HepG2 (cell line): ENCODE measurements around the gene WBP1. TPM values are rescaled to one million over a fixed set of nuclear protein-coding genes. Genes with fewer than 3 reads are reported as not detected.

Experiments
- ARNT ChIP-seq: fragments of 450-650 bp; IDR thresholded peaks from 2 replicates; pipeline ENCODE4 v1.6.1; 2017
- CAMTA2 ChIP-seq: sonication (generic); formaldehyde crosslinking; IDR thresholded peaks from 2 replicates; pipeline ENCODE4 v1.4.0; 2020; ENCODE audit warnings: mild to moderate bottlenecking, missing genetic modification reagents, borderline replicate concordance
- HNF4A ChIP-seq: sonication (generic); formaldehyde crosslinking; IDR thresholded peaks from 2 replicates; pipeline ENCODE4 v1.4.0; 2020; ENCODE audit warnings: missing genetic modification reagents
- KDM6A ChIP-seq: IDR thresholded peaks from 2 replicates; pipeline ENCODE4 v1.6.1; 2016; ENCODE audit warnings: low read depth
- NCOR1 ChIP-seq: fragments of 200-600 bp; sonication (generic); IDR thresholded peaks from 2 replicates; pipeline ENCODE4 v1.7.0; 2017; ENCODE audit warnings: antibody characterized with exemption, low read length, borderline replicate concordance
- SETDB1 ChIP-seq: sonication (generic); formaldehyde crosslinking; IDR thresholded peaks from 2 replicates; pipeline ENCODE4 v1.5.1; 2020; ENCODE audit warnings: missing genetic modification reagents, mild to moderate bottlenecking, borderline replicate concordance
- TCF7 ChIP-seq: sonication (generic); IDR thresholded peaks from 2 replicates; pipeline ENCODE4 v1.6.1; 2016; ENCODE audit warnings: antibody characterized with exemption, low read depth
- TEAD3 ChIP-seq: optimal IDR thresholded peaks from 2 replicates; pipeline ENCODE3; 2016; ENCODE audit warnings: borderline replicate concordance
- ZBTB3 ChIP-seq: sonication (generic); formaldehyde crosslinking; IDR thresholded peaks from 2 replicates; pipeline ENCODE4 v1.4.0; 2020; ENCODE audit warnings: low read depth, mild to moderate bottlenecking, moderate library complexity, missing genetic modification reagents, borderline replicate concordance
- ZNF616 ChIP-seq: sonication (generic); formaldehyde crosslinking; IDR thresholded peaks from 2 replicates; pipeline ENCODE4 v1.5.0; 2020; ENCODE audit warnings: low read depth, mild to moderate bottlenecking, missing genetic modification reagents
- ZNF709 ChIP-seq: sonication (generic); formaldehyde crosslinking; IDR thresholded peaks from 2 replicates; pipeline ENCODE4 v1.5.0; 2020; ENCODE audit warnings: mild to moderate bottlenecking, missing genetic modification reagents
- polyA plus RNA-seq, 8 experiments: library from polyadenylated mRNA; depleted of rRNA in 3 of 8; stranded (reverse) in 7 of 8; unstranded in 1 of 8; fragments of >200 nt; fragmentation: Illumina TruSeq in 4 of 8; extraction: Trizol in 4 of 8; gene quantifications; 2 replicates each; pipeline versions ENCODE4 v1.2.1 to v1.2.3, GENCODE V29; 2011 to 2016; ENCODE audit warnings: low read depth in 4 of 8, missing spikeins in 1 of 8, mixed read lengths in 1 of 8; ENCODE audit not compliant: insufficient read depth in 1 of 8
- total RNA-seq, 5 experiments: library from RNA; depleted of rRNA; stranded (reverse); fragments of >200 nt; fragmentation: Illumina TruSeq; extraction: Trizol; gene quantifications; 2 replicates each; pipeline ENCODE4 v1.2.3, GENCODE V29; 2016; ENCODE audit warnings: low read depth in 1 of 5
- TF ChIP-seq, protein P1 (sequence below): sonication (generic); formaldehyde crosslinking; IDR thresholded peaks from 2 replicates; pipeline ENCODE4 v1.5.0; 2020; ENCODE audit warnings: mild to moderate bottlenecking, missing genetic modification reagents, borderline replicate concordance
- TF ChIP-seq, protein P2 (sequence below): sonication (generic); formaldehyde crosslinking; IDR thresholded peaks from 2 replicates; pipeline ENCODE4 v1.4.0; 2020; ENCODE audit warnings: mild to moderate bottlenecking, missing genetic modification reagents
- TF ChIP-seq, protein P3 (sequence below): sonication (generic); formaldehyde crosslinking; IDR thresholded peaks from 2 replicates; pipeline ENCODE4 v1.4.0; 2020; ENCODE audit warnings: missing genetic modification reagents

The WBP1 gene
- total and polyA plus RNA-seq, 2 of the 13 experiments (the other 11 are each of a cell fraction or from before 2014, with no cell fraction given), result 38.8 to 85.7 TPM

DNA sequence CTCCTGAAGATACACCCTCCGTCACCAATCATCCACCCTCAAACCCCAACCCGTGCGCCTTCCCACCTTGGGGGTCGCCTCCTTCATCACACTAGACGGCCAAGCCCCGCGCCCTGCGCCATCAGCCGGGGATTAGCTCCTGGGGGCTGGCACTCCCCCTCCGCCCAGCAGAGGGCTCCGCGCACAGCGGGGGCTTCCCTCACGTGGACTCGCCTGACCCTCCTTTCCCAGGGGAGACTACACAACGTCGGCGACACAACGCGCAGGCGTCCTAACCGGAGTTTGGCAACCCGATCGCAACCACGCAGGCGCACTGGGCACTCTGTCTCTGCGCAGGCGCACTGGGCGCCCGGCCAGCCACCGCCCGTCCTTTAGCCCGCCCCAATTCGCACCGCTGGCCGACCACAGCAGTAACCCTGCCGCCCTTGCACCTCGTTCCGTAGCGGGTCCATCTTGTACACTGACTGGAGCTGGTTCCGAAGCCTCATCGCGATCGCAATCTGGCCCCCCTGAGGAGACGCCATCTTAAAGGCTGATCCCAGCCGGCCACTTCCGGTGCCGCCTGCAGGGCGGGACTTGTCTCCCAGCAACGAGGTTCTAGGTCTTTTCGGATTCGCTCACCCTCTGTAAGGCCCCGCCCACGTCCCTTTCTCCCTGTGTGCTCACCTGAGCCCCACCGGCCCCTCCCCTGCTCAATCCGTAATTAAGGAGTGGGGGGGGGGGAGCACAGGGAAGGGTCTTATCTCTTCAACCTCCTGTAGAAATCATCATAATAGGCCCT lies 49.1 kb downstream of the WBP1 start, which contains the start of gene PCGF1 (continued):
- TF ChIP-seq, protein P1, sequence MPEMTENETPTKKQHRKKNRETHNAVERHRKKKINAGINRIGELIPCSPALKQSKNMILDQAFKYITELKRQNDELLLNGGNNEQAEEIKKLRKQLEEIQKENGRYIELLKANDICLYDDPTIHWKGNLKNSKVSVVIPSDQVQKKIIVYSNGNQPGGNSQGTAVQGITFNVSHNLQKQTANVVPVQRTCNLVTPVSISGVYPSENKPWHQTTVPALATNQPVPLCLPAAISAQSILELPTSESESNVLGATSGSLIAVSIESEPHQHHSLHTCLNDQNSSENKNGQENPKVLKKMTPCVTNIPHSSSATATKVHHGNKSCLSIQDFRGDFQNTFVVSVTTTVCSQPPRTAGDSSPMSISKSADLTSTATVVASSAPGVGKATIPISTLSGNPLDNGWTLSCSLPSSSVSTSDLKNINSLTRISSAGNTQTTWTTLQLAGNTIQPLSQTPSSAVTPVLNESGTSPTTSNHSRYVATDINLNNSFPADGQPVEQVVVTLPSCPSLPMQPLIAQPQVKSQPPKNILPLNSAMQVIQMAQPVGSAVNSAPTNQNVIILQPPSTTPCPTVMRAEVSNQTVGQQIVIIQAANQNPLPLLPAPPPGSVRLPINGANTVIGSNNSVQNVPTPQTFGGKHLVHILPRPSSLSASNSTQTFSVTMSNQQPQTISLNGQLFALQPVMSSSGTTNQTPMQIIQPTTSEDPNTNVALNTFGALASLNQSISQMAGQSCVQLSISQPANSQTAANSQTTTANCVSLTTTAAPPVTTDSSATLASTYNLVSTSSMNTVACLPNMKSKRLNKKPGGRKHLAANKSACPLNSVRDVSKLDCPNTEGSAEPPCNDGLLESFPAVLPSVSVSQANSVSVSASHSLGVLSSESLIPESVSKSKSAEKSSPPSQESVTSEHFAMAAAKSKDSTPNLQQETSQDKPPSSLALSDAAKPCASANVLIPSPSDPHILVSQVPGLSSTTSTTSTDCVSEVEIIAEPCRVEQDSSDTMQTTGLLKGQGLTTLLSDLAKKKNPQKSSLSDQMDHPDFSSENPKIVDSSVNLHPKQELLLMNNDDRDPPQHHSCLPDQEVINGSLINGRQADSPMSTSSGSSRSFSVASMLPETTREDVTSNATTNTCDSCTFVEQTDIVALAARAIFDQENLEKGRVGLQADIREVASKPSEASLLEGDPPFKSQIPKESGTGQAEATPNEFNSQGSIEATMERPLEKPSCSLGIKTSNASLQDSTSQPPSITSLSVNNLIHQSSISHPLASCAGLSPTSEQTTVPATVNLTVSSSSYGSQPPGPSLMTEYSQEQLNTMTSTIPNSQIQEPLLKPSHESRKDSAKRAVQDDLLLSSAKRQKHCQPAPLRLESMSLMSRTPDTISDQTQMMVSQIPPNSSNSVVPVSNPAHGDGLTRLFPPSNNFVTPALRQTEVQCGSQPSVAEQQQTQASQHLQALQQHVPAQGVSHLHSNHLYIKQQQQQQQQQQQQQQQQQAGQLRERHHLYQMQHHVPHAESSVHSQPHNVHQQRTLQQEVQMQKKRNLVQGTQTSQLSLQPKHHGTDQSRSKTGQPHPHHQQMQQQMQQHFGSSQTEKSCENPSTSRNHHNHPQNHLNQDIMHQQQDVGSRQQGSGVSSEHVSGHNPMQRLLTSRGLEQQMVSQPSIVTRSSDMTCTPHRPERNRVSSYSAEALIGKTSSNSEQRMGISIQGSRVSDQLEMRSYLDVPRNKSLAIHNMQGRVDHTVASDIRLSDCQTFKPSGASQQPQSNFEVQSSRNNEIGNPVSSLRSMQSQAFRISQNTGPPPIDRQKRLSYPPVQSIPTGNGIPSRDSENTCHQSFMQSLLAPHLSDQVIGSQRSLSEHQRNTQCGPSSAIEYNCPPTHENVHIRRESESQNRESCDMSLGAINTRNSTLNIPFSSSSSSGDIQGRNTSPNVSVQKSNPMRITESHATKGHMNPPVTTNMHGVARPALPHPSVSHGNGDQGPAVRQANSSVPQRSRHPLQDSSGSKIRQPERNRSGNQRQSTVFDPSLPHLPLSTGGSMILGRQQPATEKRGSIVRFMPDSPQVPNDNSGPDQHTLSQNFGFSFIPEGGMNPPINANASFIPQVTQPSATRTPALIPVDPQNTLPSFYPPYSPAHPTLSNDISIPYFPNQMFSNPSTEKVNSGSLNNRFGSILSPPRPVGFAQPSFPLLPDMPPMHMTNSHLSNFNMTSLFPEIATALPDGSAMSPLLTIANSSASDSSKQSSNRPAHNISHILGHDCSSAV, result peak; percentile 98
- TF ChIP-seq CAMTA2 (CRISPR knock-in tag) (no peak; the same call in 1 of the 2 replicates), NCOR1 (no peak; the same call in 1 of the 2 replicates), ZNF616 (CRISPR knock-in tag) (0 out of 2 replicates have a peak, but pooled peaks have one; percentile 79), SETDB1 (CRISPR knock-in tag) (no peak), ZNF709 (CRISPR knock-in tag) (peak; percentile 93), ARNT (no peak), KDM6A (CRISPR knock-in tag) (no peak), ZBTB3 (CRISPR knock-in tag) (peak; percentile 91; the same call in 1 of the 2 replicates), TEAD3 (CRISPR knock-in tag) (peak; percentile 66), HNF4A (CRISPR knock-in tag) (peak; percentile 50), TCF7 (no peak)
- TF ChIP-seq, protein P2, sequence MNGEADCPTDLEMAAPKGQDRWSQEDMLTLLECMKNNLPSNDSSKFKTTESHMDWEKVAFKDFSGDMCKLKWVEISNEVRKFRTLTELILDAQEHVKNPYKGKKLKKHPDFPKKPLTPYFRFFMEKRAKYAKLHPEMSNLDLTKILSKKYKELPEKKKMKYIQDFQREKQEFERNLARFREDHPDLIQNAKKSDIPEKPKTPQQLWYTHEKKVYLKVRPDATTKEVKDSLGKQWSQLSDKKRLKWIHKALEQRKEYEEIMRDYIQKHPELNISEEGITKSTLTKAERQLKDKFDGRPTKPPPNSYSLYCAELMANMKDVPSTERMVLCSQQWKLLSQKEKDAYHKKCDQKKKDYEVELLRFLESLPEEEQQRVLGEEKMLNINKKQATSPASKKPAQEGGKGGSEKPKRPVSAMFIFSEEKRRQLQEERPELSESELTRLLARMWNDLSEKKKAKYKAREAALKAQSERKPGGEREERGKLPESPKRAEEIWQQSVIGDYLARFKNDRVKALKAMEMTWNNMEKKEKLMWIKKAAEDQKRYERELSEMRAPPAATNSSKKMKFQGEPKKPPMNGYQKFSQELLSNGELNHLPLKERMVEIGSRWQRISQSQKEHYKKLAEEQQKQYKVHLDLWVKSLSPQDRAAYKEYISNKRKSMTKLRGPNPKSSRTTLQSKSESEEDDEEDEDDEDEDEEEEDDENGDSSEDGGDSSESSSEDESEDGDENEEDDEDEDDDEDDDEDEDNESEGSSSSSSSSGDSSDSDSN (CRISPR knock-in tag), result peak; percentile 43; the same call in 1 of the 2 replicates
- TF ChIP-seq, protein P3, sequence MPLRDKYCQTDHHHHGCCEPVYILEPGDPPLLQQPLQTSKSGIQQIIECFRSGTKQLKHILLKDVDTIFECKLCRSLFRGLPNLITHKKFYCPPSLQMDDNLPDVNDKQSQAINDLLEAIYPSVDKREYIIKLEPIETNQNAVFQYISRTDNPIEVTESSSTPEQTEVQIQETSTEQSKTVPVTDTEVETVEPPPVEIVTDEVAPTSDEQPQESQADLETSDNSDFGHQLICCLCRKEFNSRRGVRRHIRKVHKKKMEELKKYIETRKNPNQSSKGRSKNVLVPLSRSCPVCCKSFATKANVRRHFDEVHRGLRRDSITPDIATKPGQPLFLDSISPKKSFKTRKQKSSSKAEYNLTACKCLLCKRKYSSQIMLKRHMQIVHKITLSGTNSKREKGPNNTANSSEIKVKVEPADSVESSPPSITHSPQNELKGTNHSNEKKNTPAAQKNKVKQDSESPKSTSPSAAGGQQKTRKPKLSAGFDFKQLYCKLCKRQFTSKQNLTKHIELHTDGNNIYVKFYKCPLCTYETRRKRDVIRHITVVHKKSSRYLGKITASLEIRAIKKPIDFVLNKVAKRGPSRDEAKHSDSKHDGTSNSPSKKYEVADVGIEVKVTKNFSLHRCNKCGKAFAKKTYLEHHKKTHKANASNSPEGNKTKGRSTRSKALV (CRISPR knock-in tag), result 0 out of 2 replicates have a peak, but pooled peaks have one; percentile 31
